ENCODE data around the gene SETD2.

DNA sequence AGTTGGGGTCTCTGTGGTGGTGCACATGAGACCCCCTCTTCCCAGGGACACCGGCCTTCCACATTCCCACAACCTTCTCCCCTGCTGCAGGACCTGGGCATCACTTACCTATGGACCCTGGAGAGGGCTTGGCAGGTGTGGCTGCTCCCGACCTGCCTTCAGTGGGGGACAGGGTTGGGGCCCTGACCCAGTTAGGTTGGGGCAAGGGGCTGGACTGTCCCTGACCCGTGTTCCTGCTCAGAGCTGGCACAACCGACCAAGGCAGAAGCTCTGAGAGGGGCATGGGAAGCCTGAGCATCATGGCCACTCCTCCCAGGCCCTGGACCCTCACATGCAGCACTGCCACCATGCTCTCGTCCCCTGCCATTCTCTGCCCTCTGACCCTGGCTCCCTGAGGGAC lies 178.3 kb downstream of the SETD2 start:
- TF ChIP-seq, protein P1, sequence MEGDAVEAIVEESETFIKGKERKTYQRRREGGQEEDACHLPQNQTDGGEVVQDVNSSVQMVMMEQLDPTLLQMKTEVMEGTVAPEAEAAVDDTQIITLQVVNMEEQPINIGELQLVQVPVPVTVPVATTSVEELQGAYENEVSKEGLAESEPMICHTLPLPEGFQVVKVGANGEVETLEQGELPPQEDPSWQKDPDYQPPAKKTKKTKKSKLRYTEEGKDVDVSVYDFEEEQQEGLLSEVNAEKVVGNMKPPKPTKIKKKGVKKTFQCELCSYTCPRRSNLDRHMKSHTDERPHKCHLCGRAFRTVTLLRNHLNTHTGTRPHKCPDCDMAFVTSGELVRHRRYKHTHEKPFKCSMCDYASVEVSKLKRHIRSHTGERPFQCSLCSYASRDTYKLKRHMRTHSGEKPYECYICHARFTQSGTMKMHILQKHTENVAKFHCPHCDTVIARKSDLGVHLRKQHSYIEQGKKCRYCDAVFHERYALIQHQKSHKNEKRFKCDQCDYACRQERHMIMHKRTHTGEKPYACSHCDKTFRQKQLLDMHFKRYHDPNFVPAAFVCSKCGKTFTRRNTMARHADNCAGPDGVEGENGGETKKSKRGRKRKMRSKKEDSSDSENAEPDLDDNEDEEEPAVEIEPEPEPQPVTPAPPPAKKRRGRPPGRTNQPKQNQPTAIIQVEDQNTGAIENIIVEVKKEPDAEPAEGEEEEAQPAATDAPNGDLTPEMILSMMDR (IDR thresholded peaks at IDR 0.05) = no peak
- no peak for TF ChIP-seq POLR2A (IDR thresholded peaks at IDR 0.05)

Measured in uterus (tissue), 2 donors.